ENCODE results near the gene PTPN3. TPM values are rescaled to one million over a fixed set of nuclear protein-coding genes. Genes with fewer than 3 reads are reported as not detected.

Gene PTPN3
- polyA plus RNA-seq, 1 experiment = 1.1 TPM

DNA sequence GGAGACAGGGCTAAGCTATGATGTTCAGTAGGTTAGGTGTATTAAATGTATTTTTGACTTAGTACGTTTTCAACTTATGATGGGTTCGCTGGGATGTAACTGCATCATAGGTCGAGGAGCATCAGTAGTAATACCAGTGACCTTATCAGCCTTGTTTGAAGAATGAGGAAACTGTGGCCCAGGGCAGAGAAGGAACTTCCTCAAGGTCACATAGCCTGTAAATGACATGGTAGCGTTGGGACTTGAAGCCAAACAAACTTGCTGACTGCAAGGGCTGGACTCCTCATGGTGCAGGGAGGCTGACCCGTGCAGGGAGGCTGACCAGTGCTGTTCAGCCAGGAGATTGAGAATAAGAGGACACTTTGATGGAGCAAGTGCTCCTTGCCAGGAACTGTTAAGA is 21.3 kb upstream of the PTPN3 start:
- Histone ChIP-seq H3K36me3 (ENCODE audit: control insufficient read depth, insufficient read depth, low read length) (no peaks in the 10 kb centered on the region), H3K4me3 (ENCODE audit: low read depth, low read length) (no peak overlapping the region), H3K27me3 (ENCODE audit: control insufficient read depth, insufficient read depth, low read length) (peaks cover 9% of the 10 kb centered on the region)
- TF ChIP-seq CTCF (IDR thresholded peaks at IDR 0.05; ENCODE audit: insufficient read depth, low read depth, low read length) = no peak
- ChIA-PET POLR2A (no interaction called here), CTCF (interaction anchor here (0.8 to 0.9 kb wide), 2 partner anchors 13 to 79 kb away, joined by 3 read pairs; no protein-coding TSS in a partner anchor)
- no peak for DNase-seq (ENCODE audit: low read depth)

- CTCF ChIA-PET = interaction anchor here (0.9 to 1.0 kb wide), 2 partner anchors 78 to 108 kb away, joined by 3 read pairs; no protein-coding TSS in a partner anchor
- POLR2A ChIA-PET = no interaction called here
- no peak for DNase-seq (ENCODE audit: low read depth)
Observed at GRCh38 chr9:109518621-109519335, 20.7 kb upstream of the PTPN3 start.

GRCh38 chr9:109517901-109518377 is 19.8 kb upstream of the PTPN3 start:
- Histone ChIP-seq H3K4me3 (ENCODE audit: low read depth, low read length) (no peak overlapping the region), H3K36me3 (ENCODE audit: control insufficient read depth, insufficient read depth, low read length) (no peaks in the 10 kb centered on the region), H3K27me3 (ENCODE audit: control insufficient read depth, insufficient read depth, low read length) (peaks cover 11% of the 10 kb centered on the region)
- CTCF ChIA-PET = interaction anchor here (0.9 to 2.5 kb wide), 7 partner anchors 8 to 107 kb away, joined by 3 to 13 read pairs (median 3); no protein-coding TSS in a partner anchor
- DNase-seq (ENCODE audit: low read depth) = no peak
- POLR2A ChIA-PET = no interaction called here
- no peak for TF ChIP-seq CTCF (IDR thresholded peaks at IDR 0.05; ENCODE audit: insufficient read depth, low read depth, low read length)

More at GRCh38 chr9:109518621-109519335, 20.7 kb upstream of the PTPN3 start:
- H3K4me3 ChIP-seq (ENCODE audit: low read depth, low read length) = no peak overlapping the region
- no peaks in the 10 kb centered on the region for H3K36me3 ChIP-seq (ENCODE audit: control insufficient read depth, insufficient read depth, low read length)
- TF ChIP-seq CTCF (IDR thresholded peaks at IDR 0.05; ENCODE audit: insufficient read depth, low read depth, low read length) = no peak
- peaks cover 10% of the 10 kb centered on the region for H3K27me3 ChIP-seq (ENCODE audit: control insufficient read depth, insufficient read depth, low read length)

- H3K27me3 ChIP-seq (ENCODE audit: control insufficient read depth, insufficient read depth, low read length) = peaks cover 13% of the 10 kb centered on the region
- ChIA-PET CTCF (interaction anchor here (0.7 to 1.2 kb wide), 4 partner anchors 8 to 73 kb away, joined by 3 to 4 read pairs (median 4); no protein-coding TSS in a partner anchor), POLR2A (no interaction called here)
- no peak overlapping the region for H3K4me3 ChIP-seq (ENCODE audit: low read depth, low read length)
- DNase-seq (ENCODE audit: low read depth) = no peak
- no peak for TF ChIP-seq CTCF (IDR thresholded peaks at IDR 0.05; ENCODE audit: insufficient read depth, low read depth, low read length)
- no peaks in the 10 kb centered on the region for H3K36me3 ChIP-seq (ENCODE audit: control insufficient read depth, insufficient read depth, low read length)
Observed at GRCh38 chr9:109513871-109514270, 15.8 kb upstream of the PTPN3 start.

DNA sequence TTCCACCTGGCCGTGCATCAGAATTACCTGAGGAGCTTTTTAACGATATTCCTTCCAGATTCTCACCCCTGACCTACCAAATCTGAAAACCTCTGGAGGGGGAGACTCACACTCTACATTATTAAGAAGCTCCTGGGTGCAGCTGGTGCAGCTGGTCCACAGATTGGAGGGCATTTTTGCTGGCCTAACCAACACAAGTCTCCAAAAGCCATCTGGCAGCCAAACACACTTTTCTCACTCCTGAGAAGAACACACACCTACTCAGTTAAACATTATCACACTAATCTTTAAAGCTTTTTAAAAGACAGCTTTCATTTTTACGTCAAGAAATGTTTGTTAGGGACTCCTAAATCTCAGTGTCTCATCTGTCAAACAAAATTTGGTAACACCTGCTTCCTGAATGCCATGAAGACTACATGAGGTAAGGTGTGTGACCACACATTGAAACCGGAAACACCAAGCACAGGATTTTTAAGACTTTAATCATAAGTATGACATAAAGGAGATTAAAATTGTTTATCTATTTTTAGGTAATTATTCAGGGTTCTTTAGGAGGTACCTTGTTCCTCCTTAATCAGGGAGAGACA is 14.2 kb upstream of the PTPN3 start:
- DNase-seq (ENCODE audit: low read depth) = no peak
- no peak for TF ChIP-seq CTCF (IDR thresholded peaks at IDR 0.05; ENCODE audit: insufficient read depth, low read depth, low read length)
- H3K4me3 ChIP-seq (ENCODE audit: low read depth, low read length) = no peak overlapping the region
- ChIA-PET CTCF (interaction anchor here (1.2 kb wide), 1 partner anchor 42 kb away, joined by 3 read pairs; no protein-coding TSS in a partner anchor), POLR2A (interaction anchor here (0.6 kb wide), 1 partner anchor 737 kb away, joined by 16 read pairs; no protein-coding TSS in a partner anchor)
- peaks cover 10% of the 10 kb centered on the region for H3K27me3 ChIP-seq (ENCODE audit: control insufficient read depth, insufficient read depth, low read length)
- H3K36me3 ChIP-seq (ENCODE audit: control insufficient read depth, insufficient read depth, low read length) = no peaks in the 10 kb centered on the region
